NB4 (cell line): ENCODE data around the gene IFIT1B.
A peak's percentile ranks its signal among the peaks of the same experiment; 100 is the strongest.

Source experiments
- DNase-seq: peaks from one replicate; pipeline ENCODE4 v3.0.0; 2010; ENCODE audit warnings: low read depth
- H3K4me3 ChIP-seq: one replicate; pipeline ENCODE4 v1.5.1; 2011; ENCODE audit warnings: mild to moderate bottlenecking, low read depth, low read length, moderate library complexity
- CTCF ChIP-seq: IDR thresholded peaks from one replicate; pipeline ENCODE4 v1.5.1; 2012; ENCODE audit warnings: low read depth, low read length
- MAX ChIP-seq: IDR thresholded peaks from 2 replicates; pipeline ENCODE4 v1.6.1; 2011; ENCODE audit warnings: low read depth, low read length
- MYC ChIP-seq: IDR thresholded peaks from 2 replicates; pipeline ENCODE4 v1.6.1; 2011; ENCODE audit warnings: low read depth, low read length
- POLR2A ChIP-seq: IDR thresholded peaks from 2 replicates; pipeline ENCODE4 v1.6.1; 2011; ENCODE audit warnings: mild to moderate bottlenecking; ENCODE audit not compliant: insufficient read length; ENCODE audit errors: extremely low read depth

Gene IFIT1B

GRCh38 chr10:89426230-89426868 is 48.5 kb downstream of the IFIT1B start:
- peak; percentile 63 for TF ChIP-seq CTCF
- no peak for TF ChIP-seq POLR2A
- DNase-seq = peak; percentile 64
- H3K4me3 ChIP-seq = no peak overlapping the region

- no peak for DNase-seq
- TF ChIP-seq POLR2A = no peak
- no peak for TF ChIP-seq MYC
- TF ChIP-seq CTCF = no peak
- no peak for TF ChIP-seq MAX
- no peak overlapping the region for H3K4me3 ChIP-seq
Observed at GRCh38 chr10:89427629-89428028, 49.8 kb downstream of the IFIT1B start.

GRCh38 chr10:89428877-89429276 is 51.0 kb downstream of the IFIT1B start:
- H3K4me3 ChIP-seq = no peak overlapping the region
- no peak for DNase-seq
- TF ChIP-seq MYC (no peak), CTCF (no peak), MAX (no peak), POLR2A (no peak)

- DNase-seq = no peak
- H3K4me3 ChIP-seq = no peak overlapping the region
- no peak for TF ChIP-seq MYC
- no peak for TF ChIP-seq POLR2A
- no peak for TF ChIP-seq CTCF
- TF ChIP-seq MAX = no peak
Observed at GRCh38 chr10:89431977-89432376, 54.1 kb downstream of the IFIT1B start.
